ENCODE measurements around the gene OLFM2. TPM values are rescaled to one million over a fixed set of nuclear protein-coding genes. Genes with fewer than 3 reads are reported as not detected.
"Not testable (repeated sequence)": the region's sequence is repeated elsewhere in the genome, so short reads cannot be mapped to it uniquely, and the experiment has no call there.

OLFM2 gene
- total RNA-seq, 1 donor from 2014 or later: 0.40 TPM

DNA sequence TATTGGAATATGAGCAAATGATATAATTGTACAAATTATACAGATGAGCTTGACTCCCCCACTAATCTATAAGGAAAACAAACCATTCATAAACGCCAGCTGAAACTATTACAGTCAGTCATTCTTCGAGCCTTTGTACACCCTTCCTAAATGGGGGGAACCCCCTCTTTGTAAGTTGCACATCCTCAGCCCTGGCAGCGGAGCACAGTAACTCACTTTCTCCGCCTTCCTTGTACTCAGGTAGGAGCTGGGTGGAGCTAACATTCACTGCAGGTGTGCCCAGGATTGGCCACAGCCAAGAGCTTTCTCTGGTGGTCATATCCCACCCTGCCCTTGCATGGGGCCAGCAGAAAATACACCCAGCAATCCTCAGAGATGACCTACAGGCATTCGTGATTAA, 72.6 kb downstream of the OLFM2 start:
- no peak for DNase-seq (ENCODE audit: low read depth, low spot score)

- DNase-seq (ENCODE audit: low read depth, low spot score): no peak
These were observed 73.4 kb downstream of the OLFM2 start for GRCh38 chr19:9862938-9863337.

GRCh38 chr19:9861503-9861902, 74.8 kb downstream of the OLFM2 start:
- no peak for DNase-seq (ENCODE audit: low read depth, low spot score)

- no peak for DNase-seq (ENCODE audit: low read depth, low spot score)
These were observed 75.9 kb downstream of the OLFM2 start for GRCh38 chr19:9860407-9860806.

DNA sequence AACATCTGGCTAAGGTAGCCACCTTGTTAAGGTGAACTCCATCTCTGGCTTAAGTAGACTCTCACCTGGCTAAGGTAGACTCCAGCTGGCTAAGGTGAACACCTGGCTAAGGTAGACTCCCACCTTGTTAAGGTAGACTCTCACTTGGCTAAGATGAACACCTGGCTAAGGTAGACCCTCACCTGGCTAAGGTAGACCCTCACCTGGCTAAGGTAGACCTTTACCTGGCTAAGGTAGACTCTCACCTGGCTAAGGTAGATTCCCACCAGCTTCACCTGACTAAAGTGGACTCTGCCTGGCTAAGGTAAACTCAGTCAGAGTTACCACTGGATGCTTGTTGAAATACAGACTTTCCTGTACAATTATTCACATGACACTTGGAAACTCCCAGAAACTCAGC, 77.5 kb downstream of the OLFM2 start:
- DNase-seq (ENCODE audit: low read depth, low spot score): no peak

DNA sequence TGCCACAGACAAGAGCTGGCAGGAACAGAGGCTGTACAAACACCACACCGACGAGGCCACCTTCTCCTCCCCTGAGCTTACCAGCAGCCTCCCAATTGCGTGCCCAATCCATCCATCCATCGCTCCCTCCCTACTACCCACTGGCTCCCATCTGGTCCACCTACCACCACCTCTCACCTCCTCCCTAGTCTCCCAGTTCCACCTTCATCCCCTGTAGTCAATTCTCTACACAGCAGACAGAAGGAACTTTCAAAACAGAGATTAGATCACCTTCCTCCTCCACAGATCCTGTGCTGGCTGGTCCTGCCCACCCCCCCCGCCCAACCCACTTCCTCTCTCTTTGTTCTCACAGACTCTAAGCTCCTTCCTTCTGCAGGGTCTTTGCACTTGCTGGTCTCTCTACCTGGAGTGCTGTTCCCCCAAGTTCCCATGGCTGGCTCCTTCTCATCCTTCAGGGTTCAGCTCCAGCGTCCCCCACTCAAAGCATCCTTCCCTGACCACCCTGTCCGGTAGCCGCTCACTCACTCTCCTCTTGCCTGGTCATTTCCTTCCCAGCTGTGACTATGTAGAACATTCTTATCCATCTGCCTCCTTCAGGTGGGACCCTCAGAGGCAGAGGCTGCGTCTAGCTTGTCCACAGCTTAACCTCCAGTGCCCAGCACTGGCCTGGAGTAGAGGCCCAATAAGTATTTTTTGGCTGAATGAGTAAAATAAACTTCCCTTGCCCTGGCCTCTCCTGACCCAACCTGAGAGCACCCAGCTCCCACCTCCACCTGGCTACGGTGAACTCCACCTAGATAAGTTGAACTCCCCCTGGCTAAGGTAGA, 78.2 kb downstream of the OLFM2 start:
- DNase-seq (ENCODE audit: low read depth, low spot score): no peak

GRCh38 chr19:9857076-9857721, 79.1 kb downstream of the OLFM2 start:
- no peak for DNase-seq (ENCODE audit: low read depth, low spot score)

GRCh38 chr19:9856609-9857008, 79.7 kb downstream of the OLFM2 start:
- DNase-seq (ENCODE audit: low read depth, low spot score): no peak

GRCh38 chr19:9854282-9854846, 82.0 kb downstream of the OLFM2 start:
- DNase-seq (ENCODE audit: low read depth, low spot score): no peak

DNA sequence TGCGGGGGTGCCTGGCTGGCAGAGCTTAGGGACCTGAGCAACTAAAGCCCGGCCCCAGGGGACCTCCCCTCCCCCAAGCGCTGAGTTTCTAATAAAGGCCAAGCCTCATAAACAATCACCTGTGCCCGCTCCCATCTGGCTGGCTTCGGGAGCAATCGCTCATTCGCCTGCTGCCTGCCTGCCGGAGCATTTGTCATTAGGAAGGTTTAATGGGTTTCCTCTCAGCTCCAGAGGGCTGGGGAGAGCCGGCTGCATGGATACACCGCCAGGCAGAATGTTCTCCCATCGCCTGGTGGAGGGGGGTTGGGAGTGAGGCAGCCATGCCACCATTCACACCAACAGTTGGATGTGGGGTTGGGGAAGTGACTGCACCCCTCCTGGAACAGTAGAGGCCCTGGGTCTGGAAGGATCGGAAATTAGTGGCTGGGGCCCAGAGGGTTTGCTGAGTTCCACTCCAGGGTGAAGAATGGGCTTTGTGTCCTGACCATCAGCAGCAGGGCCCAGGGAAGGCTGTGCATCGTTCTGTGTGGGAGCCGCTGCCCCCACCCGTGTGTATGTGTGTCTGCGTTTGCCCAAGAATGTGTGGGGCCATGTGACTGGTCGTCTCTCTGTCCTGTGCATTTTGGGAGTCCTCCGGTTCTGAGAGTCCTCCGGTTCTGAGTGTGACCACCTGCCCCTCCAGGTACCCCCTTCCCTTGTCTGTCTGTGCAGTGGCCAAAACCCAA, 85.9 kb downstream of the OLFM2 start:
- DNase-seq (ENCODE audit: low read depth, low spot score): no peak

GRCh38 chr19:9849791-9850190, 86.5 kb downstream of the OLFM2 start:
- DNase-seq (ENCODE audit: low read depth, low spot score): no peak

DNA sequence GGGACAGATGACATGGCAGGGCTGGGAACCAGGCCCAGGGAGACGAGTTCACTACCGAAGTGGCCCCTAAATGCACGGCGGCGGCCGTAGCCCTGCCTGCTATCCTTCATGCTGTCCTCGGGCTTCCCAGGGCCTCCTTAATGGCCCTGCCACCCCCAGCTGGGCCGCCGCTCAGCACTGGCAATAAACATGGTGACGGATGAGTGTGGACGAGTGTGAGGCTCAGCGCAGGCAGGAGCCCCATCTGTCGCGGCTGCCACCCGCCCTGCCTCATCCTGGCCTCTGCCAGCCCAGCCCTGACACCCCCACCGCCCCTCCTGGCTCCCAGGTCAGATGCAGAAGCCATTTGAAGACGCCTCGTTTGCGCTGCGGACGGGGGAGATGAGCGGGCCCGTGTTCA, 87.6 kb downstream of the OLFM2 start:
- no peak for DNase-seq (ENCODE audit: low read depth, low spot score)

DNA sequence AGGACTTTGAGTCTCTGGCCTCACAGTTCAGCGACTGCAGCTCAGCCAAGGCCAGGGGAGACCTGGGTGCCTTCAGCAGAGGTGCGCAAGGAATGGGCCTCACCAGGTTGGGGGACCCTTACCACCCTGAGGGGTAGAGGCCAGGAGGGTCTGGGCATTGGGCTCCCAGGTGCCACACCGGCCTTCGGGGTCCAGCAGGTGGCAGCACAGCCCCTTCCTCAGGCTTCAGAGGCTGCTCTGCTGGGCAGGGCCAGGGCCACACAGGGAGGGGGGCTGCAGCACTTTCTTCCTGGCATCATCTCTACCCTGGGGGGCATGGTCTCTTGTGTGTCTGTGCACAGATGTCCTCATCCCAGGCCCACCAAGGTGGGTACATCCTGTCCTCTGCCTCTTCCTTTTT, 88.3 kb downstream of the OLFM2 start:
- DNase-seq (ENCODE audit: low read depth, low spot score): no peak

- peak; percentile 69 for DNase-seq (ENCODE audit: low read depth, low spot score)
These were observed 89.1 kb downstream of the OLFM2 start for GRCh38 chr19:9847087-9847671.

- not testable (repeated sequence) for DNase-seq (ENCODE audit: low read depth, low spot score)
These were observed 92.6 kb downstream of the OLFM2 start for GRCh38 chr19:9843626-9844273.

GRCh38 chr19:9842834-9843625, 93.3 kb downstream of the OLFM2 start:
- no peak for DNase-seq (ENCODE audit: low read depth, low spot score)

DNA sequence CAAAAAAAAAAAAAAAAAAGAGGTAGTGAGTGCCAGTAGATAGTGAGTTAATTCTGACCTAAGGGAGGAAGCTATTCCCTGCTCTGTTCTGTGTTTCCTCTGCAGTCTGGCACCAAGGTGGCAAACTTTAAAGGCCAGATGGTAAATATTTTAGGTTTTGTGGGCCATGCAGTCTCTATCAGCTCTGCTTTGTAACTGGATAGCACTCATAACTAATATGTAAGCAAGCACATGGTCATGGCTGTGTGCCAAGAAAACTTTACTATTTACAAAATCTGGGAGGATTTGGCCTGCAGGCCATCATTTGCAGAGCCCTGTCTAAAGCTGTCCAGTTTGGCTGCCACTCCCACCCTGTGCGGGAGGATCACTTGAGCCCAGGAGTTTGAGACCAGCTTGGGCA, 96.9 kb downstream of the OLFM2 start:
- no peak for DNase-seq (ENCODE audit: low read depth, low spot score)

DNA sequence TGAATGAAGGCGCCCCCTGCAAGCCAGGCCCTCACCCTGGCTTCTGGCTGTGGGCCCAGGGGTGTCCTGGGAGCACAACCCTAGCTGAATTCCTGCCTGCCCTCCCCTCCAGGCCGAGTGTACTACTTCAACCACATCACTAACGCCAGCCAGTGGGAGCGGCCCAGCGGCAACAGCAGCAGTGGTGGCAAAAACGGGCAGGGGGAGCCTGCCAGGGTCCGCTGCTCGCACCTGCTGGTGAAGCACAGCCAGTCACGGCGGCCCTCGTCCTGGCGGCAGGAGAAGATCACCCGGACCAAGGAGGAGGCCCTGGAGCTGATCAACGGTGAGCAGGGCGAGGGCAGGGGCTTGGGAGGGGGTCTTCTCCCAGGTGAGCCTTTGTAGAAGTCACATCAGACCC, 98.0 kb downstream of the OLFM2 start:
- no peak for DNase-seq (ENCODE audit: low read depth, low spot score)

GRCh38 chr19:9836021-9836420, 100.3 kb downstream of the OLFM2 start:
- DNase-seq (ENCODE audit: low read depth, low spot score): no peak

- no peak for DNase-seq (ENCODE audit: low read depth, low spot score)
These were observed 100.8 kb downstream of the OLFM2 start for GRCh38 chr19:9835507-9835949.

Measured in pulmonary artery endothelial cell (primary cell).